Transverse colon (tissue), 4 donors: ENCODE measurements around the gene SLC6A13. TPM values are rescaled to one million over a fixed set of nuclear protein-coding genes. Genes with fewer than 3 reads are reported as not detected.

ENCODE experiments used
- DNase-seq: peaks from one replicate; pipeline ENCODE4 v3.0.0-alpha.2; 2019
- H3K27ac ChIP-seq, 4 donors: fragments of 200-600 bp; sonication (generic); 2 replicates each; pipeline ENCODE4 v1.5.1; 2016 to 2018; ENCODE audit warnings: inconsistent platforms in 4 of 4
- H3K27me3 ChIP-seq: fragments of 200-600 bp; sonication (generic); 2 replicates; pipeline ENCODE4 v1.5.1; 2017; ENCODE audit warnings: inconsistent platforms
- H3K36me3 ChIP-seq, 4 donors: fragments of 200-600 bp; sonication (generic); 2 replicates each; pipeline ENCODE4 v1.5.1; 2017 to 2019; ENCODE audit warnings: inconsistent platforms in 4 of 4
- H3K4me1 ChIP-seq, 4 donors: fragments of 200-600 bp; sonication (generic); 2 replicates each; pipeline ENCODE4 v1.5.1; 2017 to 2020; ENCODE audit warnings: inconsistent platforms in 4 of 4
- H3K4me3 ChIP-seq, 4 donors: fragments of 200-600 bp; sonication (generic); 1 replicate in 1 of 4; 2 replicates in 3 of 4; pipeline versions ENCODE4 v1.5.1 to v1.6.1; 2017 to 2019; ENCODE audit warnings: inconsistent platforms in 4 of 4
- H3K9me3 ChIP-seq, 2 donors: fragments of 200-600 bp; sonication (generic); 2 replicates each; pipeline ENCODE4 v1.5.1; 2017 to 2019; ENCODE audit warnings: inconsistent platforms in 2 of 2
- EP300 ChIP-seq: sonication (generic); formaldehyde crosslinking; IDR thresholded peaks from one replicate; pipeline ENCODE4 v1.6.1; 2017; ENCODE audit warnings: antibody characterized with exemption, low read depth
- POLR2A ChIP-seq: fragments of 450-650 bp; IDR thresholded peaks from one replicate; pipeline ENCODE4 v1.6.1; 2016; ENCODE audit warnings: antibody characterized with exemption, mild to moderate bottlenecking, moderate library complexity
- POLR2AphosphoS5 ChIP-seq, 3 donors: sonication (generic); formaldehyde crosslinking; IDR thresholded peaks; one replicate each; pipeline ENCODE4 v1.6.1; 2016; ENCODE audit warnings: antibody characterized with exemption in 3 of 3
- WGBS, 2 donors: methylation state at CpG; one replicate each; pipeline ENCODE4 v1.1.5; 2018; ENCODE audit warnings: low coverage in 1 of 2; 5-methylcytosine and 5-hydroxymethylcytosine counted together
- in situ Hi-C, 4 donors: fragments of 200-750 bp; cut with MboI; loops; one replicate each; pipeline versions ENCODE4 v1.15.0 to v1.15.1; 2017; ENCODE audit warnings: low sequenced_read_pairs in 3 of 4, low pct_ligation_motif_present in 1 of 4, low pct_unique_long_range_greater_than_20kb in 1 of 4
- intact Hi-C: fragments of 100-400 bp; cut with DNase I; formaldehyde crosslinking; loops from one replicate; pipeline ENCODE4 v1.15.1; 2023; ENCODE audit warnings: low total_unique reads
- total RNA-seq, 4 donors: library from RNA; depleted of rRNA; stranded (reverse); fragments of >200 nt; gene quantifications; one replicate each; pipeline ENCODE4 v1.1.0, GENCODE V29; 2016
- TF ChIP-seq, protein P1 (sequence below), 5 experiments: fragments of 200-600 bp in 3 of 5; fragments of 450-650 bp in 2 of 5; sonication (generic) in 3 of 5; IDR thresholded peaks; 1 replicate in 2 of 5; 2 replicates in 3 of 5; pipeline ENCODE4 v1.5.1; 2016 to 2017; ENCODE audit warnings: antibody characterized with exemption in 5 of 5, inconsistent platforms in 3 of 5, mild to moderate bottlenecking in 2 of 5, moderate library complexity in 1 of 5

Gene SLC6A13
- total RNA-seq, 4 donors from 2014 or later, result not detected

DNA sequence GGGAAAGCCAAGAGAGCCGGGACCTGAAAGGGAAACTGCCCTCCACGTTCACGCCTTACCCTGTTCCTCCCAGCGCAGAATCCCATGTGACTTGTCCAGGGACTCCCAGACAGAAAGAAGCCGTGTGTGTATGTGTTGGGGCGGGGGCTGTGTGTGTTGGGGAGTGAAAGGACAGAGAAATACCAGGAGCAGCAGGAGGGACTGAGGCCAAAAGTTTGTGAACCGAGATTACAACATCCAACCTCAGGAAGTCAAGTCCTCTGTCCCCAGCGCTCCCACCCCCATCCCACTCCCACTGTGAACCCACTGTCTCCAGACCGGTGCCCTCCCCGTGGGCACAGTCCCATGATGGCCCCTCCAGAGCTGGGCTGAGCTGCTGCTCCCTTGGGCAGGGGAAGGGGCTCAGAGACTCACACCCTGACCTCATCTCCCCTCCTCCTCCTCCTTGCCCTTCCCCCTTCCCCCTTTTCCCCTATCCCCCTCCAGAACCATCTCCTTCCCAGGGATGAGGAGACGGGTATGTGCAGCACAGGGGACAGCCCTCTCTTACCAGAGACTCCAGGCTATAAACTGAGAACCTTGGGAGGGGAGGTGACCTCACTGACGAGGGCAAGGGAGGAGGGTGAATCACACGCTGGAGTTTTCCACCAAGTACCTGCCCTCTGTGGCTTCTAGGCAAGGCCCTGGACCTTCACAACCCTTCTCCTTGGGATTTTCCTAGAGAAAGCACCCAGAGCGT is 48.5 kb downstream of the SLC6A13 start, which contains the start of gene SLC6A12:
Gene SLC6A12 (minus strand): TSS at position 155 of the 739 bp plus-strand sequence. CDS start 4,171 bp downstream, outside the sequence.
- peak within 1 kb of the TSS in 1 of 4 donors; percentile 1 for H3K4me3 ChIP-seq
- peak within 1 kb of the TSS in 1 of 4 donors; percentile 44 for H3K27ac ChIP-seq
- 22% methylated on average over 14 of the region's 14 CpGs; no CpG with 5 or more reads in 1 of the 2 donors for WGBS, 2 donors
- peaks cover 5 to 24% (median 16%) of the 10 kb centered on the region in 4 donors for H3K4me1 ChIP-seq
- intact Hi-C loops, result no loop called here
- TF ChIP-seq POLR2A (no peak), EP300 (no peak), POLR2AphosphoS5 (IDR thresholded peaks at IDR 0.05) (no peak)
- TF ChIP-seq, protein P1, sequence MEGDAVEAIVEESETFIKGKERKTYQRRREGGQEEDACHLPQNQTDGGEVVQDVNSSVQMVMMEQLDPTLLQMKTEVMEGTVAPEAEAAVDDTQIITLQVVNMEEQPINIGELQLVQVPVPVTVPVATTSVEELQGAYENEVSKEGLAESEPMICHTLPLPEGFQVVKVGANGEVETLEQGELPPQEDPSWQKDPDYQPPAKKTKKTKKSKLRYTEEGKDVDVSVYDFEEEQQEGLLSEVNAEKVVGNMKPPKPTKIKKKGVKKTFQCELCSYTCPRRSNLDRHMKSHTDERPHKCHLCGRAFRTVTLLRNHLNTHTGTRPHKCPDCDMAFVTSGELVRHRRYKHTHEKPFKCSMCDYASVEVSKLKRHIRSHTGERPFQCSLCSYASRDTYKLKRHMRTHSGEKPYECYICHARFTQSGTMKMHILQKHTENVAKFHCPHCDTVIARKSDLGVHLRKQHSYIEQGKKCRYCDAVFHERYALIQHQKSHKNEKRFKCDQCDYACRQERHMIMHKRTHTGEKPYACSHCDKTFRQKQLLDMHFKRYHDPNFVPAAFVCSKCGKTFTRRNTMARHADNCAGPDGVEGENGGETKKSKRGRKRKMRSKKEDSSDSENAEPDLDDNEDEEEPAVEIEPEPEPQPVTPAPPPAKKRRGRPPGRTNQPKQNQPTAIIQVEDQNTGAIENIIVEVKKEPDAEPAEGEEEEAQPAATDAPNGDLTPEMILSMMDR (IDR thresholded peaks at IDR 0.05), result no peak
- H3K27me3 ChIP-seq, result peaks cover 14% of the 10 kb centered on the region
- H3K36me3 ChIP-seq, result no peaks in the 10 kb centered on the region
- no peak for DNase-seq
- H3K9me3 ChIP-seq, result no peaks in the 10 kb centered on the region
- in situ Hi-C loops, result no loop called here

- H3K9me3 ChIP-seq, result no peaks in the 10 kb centered on the region
- H3K27ac ChIP-seq, result no peak overlapping the region
- WGBS, 2 donors, result 17 to 28% methylated on average over 5 to 12 of the region's 12 CpGs
- in situ Hi-C loops, result no loop called here
- H3K4me1 ChIP-seq, result peaks cover 5 to 24% (median 16%) of the 10 kb centered on the region in 4 donors
- peaks cover 14% of the 10 kb centered on the region for H3K27me3 ChIP-seq
- peak overlapping the region in 1 of 4 donors; percentile 1 for H3K4me3 ChIP-seq
- H3K36me3 ChIP-seq, result no peaks in the 10 kb centered on the region
- TF ChIP-seq, protein P1 (IDR thresholded peaks at IDR 0.05), result no peak
- no peak for TF ChIP-seq POLR2AphosphoS5 (IDR thresholded peaks at IDR 0.05)
- TF ChIP-seq POLR2A, result no peak
- TF ChIP-seq EP300, result no peak
- no peak for DNase-seq
- intact Hi-C loops, result no loop called here
Measured at GRCh38 chr12:213527-213932, 49.1 kb downstream of the SLC6A13 start.

DNA sequence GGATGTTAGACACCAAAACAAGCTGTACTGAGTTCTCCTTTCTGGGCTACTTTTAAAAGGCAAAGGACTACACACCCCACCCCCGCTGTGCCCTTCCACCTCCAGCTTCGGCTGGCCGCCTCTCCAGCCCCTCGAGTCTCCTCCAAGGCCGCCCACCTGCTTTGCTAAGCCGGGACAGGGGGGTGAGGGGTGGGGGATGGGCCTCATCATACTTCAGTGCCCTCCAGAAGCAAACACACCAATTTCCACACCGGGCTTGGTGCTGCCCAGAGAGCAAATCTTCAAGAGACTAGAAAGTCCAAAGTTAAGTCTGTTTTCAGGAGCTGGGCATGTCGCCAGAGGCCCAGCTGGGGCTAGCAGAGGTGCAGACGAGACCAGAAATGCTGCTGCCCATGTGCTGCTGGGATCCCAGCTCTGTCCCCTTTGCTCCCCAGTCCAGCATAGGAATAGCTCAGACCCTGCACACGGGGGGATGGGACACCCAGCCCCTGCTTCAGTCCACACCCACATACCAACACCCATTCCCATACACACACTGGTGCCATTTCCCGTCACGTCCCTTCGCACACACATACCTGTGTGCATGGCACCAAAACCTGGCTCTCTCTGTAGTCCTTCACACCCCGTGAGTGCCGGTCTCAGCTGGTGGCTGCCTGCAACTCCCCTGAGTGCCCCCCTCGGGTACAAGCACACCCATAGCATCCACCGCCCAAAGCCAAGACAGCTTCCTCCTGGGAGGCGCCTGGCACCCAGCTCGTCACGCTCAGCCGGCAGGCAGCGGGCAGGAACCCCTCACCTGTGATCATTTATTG is 49.7 kb downstream of the SLC6A13 start:
- Histone ChIP-seq H3K4me3 (peak overlapping the region in 1 of 4 donors; percentile 1), H3K4me1 (peaks cover 5 to 24% (median 16%) of the 10 kb centered on the region in 4 donors), H3K27me3 (peaks cover 14% of the 10 kb centered on the region), H3K36me3 (no peaks in the 10 kb centered on the region), H3K27ac (peak overlapping the region in 2 of 4 donors; percentile 28 to 44), H3K9me3 (no peaks in the 10 kb centered on the region)
- in situ Hi-C loops, result no loop called here
- TF ChIP-seq, protein P1 (IDR thresholded peaks at IDR 0.05), result no peak
- TF ChIP-seq EP300 (no peak), POLR2A (no peak), POLR2AphosphoS5 (IDR thresholded peaks at IDR 0.05) (no peak)
- DNase-seq, result peak; percentile 54
- intact Hi-C loops, result no loop called here
- 17 to 30% methylated on average over 1 to 22 of the region's 22 CpGs for WGBS, 2 donors

GRCh38 chr12:212415-212714 is 50.3 kb downstream of the SLC6A13 start:
- peaks cover 14% of the 10 kb centered on the region for H3K27me3 ChIP-seq
- TF ChIP-seq POLR2A, result no peak
- TF ChIP-seq POLR2AphosphoS5 (IDR thresholded peaks at IDR 0.05), result no peak
- no peaks in the 10 kb centered on the region for H3K36me3 ChIP-seq
- peaks cover 5 to 24% (median 16%) of the 10 kb centered on the region in 4 donors for H3K4me1 ChIP-seq
- no peak for DNase-seq
- in situ Hi-C loops (no loop called here), intact Hi-C loops (no loop called here)
- 58 to 63% methylated on average over 8 of the region's 8 CpGs for WGBS, 2 donors
- H3K9me3 ChIP-seq, result no peaks in the 10 kb centered on the region
- peak overlapping the region in 2 of 4 donors; percentile 28 to 44 for H3K27ac ChIP-seq
- H3K4me3 ChIP-seq, result peak overlapping the region in 1 of 4 donors; percentile 1
